B cell (primary cell): ENCODE measurements around the gene ADK. TPM values are rescaled to one million over a fixed set of nuclear protein-coding genes. Genes with fewer than 3 reads are reported as not detected.

Experiments used
- ATAC-seq: fragments of 200-7000 bp; cut with Tn5 transposase; one replicate; pipeline ENCODE4 v1.10.0; 2021; ENCODE audit warnings: low read depth, mild to moderate bottlenecking, moderate number of reproducible peaks, moderate library complexity
- CTCF ChIA-PET: fragments of 350-600 bp; sonication (Branson Sonifier 250); formaldehyde crosslinking; loops from one replicate; lab custom pipeline; 2021; ENCODE audit warnings: antibody characterized with exemption, inconsistent platforms; lab: Charles Lee
- POLR2A ChIA-PET: fragments of 350-600 bp; sonication (Branson Sonifier 250); formaldehyde crosslinking; loops from one replicate; lab custom pipeline; 2021; ENCODE audit warnings: antibody characterized with exemption; lab: Charles Lee
- DNase-seq: peaks from one replicate; pipeline ENCODE4 v3.0.0; 2013
- H2AFZ ChIP-seq: 2 replicates; pipeline ENCODE4 v1.6.1; 2012; ENCODE audit warnings: mild to moderate bottlenecking, low read depth, low read length; ENCODE audit not compliant: insufficient read depth, poor library complexity, severe bottlenecking
- H3K27ac ChIP-seq, 2 donors: 1 replicate in 1 of 2; 2 replicates in 1 of 2; pipeline ENCODE4 v1.5.1; 2012 to 2013; ENCODE audit warnings: low read length in 2 of 2, mild to moderate bottlenecking in 2 of 2, moderate library complexity in 1 of 2
- H3K27me3 ChIP-seq, 4 experiments: fragments of 200-600 bp in 1 of 4; sonication (generic) in 1 of 4; replicated peaks in 1 of 4; 1 replicate in 2 of 4; 2 replicates in 2 of 4; pipeline versions ENCODE4 v1.6.1 to v1.7.0; 2013 to 2016; ENCODE audit warnings: low read length in 3 of 4, mild to moderate bottlenecking in 2 of 4, mixed read lengths in 1 of 4, moderate library complexity in 1 of 4; ENCODE audit not compliant: insufficient read depth in 4 of 4, control insufficient read depth in 3 of 4; ENCODE audit errors: control extremely low read depth in 1 of 4
- H3K36me3 ChIP-seq, 2 experiments: replicated peaks in 1 of 2; 1 replicate in 1 of 2; 2 replicates in 1 of 2; pipeline versions ENCODE4 v1.6.1 to v1.7.1; 2013; ENCODE audit warnings: low read length in 1 of 2; ENCODE audit not compliant: insufficient read depth in 2 of 2, control insufficient read depth in 1 of 2; ENCODE audit errors: control extremely low read depth in 1 of 2, extremely low read depth in 1 of 2
- H3K4me1 ChIP-seq, 2 donors: fragments of 200-600 bp in 1 of 2; sonication (generic) in 1 of 2; 1 replicate in 1 of 2; 2 replicates in 1 of 2; pipeline versions ENCODE4 v1.5.1 to v1.6.1; 2013 to 2017; ENCODE audit warnings: low read length in 2 of 2; ENCODE audit not compliant: control insufficient read depth in 2 of 2, insufficient read depth in 2 of 2
- H3K4me2 ChIP-seq: replicated peaks from 2 replicates; pipeline ENCODE3; 2012; ENCODE audit warnings: mild to moderate bottlenecking, low read depth, low read length; ENCODE audit not compliant: poor library complexity, severe bottlenecking
- H3K4me3 ChIP-seq, 5 experiments: fragments of 200-600 bp in 1 of 5; sonication (generic) in 1 of 5; 1 replicate in 3 of 5; 2 replicates in 2 of 5; pipeline versions ENCODE4 v1.5.1 to v1.7.0; 2011 to 2016; ENCODE audit warnings: low read length in 4 of 5, mild to moderate bottlenecking in 4 of 5, low read depth in 2 of 5, control low read depth in 1 of 5, moderate library complexity in 1 of 5; ENCODE audit not compliant: insufficient read depth in 1 of 5; ENCODE audit errors: control extremely low read depth in 1 of 5, extremely low read depth in 1 of 5
- H3K79me2 ChIP-seq: fragments of 200-600 bp; sonication (generic); one replicate; pipeline ENCODE4 v1.6.0; 2016; ENCODE audit warnings: low read length; ENCODE audit not compliant: control insufficient read depth, insufficient read depth
- H3K9ac ChIP-seq: fragments of 200-600 bp; sonication (generic); 2 replicates; pipeline ENCODE4 v1.6.1; 2017; ENCODE audit warnings: mild to moderate bottlenecking, low read length, moderate library complexity
- H3K9me3 ChIP-seq, 3 donors: one replicate each; pipeline versions ENCODE4 v1.6.1 to v1.7.1; 2013; ENCODE audit warnings: low read length in 2 of 3; ENCODE audit not compliant: control insufficient read depth in 2 of 3, insufficient read depth in 1 of 3; ENCODE audit errors: control extremely low read depth in 1 of 3
- H4K20me1 ChIP-seq: 2 replicates; pipeline ENCODE4 v1.6.0; 2012; ENCODE audit warnings: mild to moderate bottlenecking, low read length; ENCODE audit not compliant: insufficient read depth, control insufficient read depth, poor library complexity, severe bottlenecking
- H3K27ac Mint-ChIP-seq: one replicate; pipeline ENCODE4 v1.8.0; 2021; ENCODE audit warnings: mixed read lengths
- H3K27me3 Mint-ChIP-seq: one replicate; pipeline ENCODE4 v1.8.0; 2021; ENCODE audit warnings: mixed read lengths
- H3K4me1 Mint-ChIP-seq: one replicate; pipeline ENCODE4 v1.8.0; 2021; ENCODE audit warnings: mixed read lengths
- H3K4me3 Mint-ChIP-seq: one replicate; pipeline ENCODE4 v1.8.0; 2021; ENCODE audit warnings: mixed read lengths
- H3K9me3 Mint-ChIP-seq: one replicate; pipeline ENCODE4 v1.8.0; 2022; ENCODE audit warnings: mixed read lengths; ENCODE audit not compliant: insufficient read depth
- CTCF ChIP-seq: fragments of 200-600 bp; IDR thresholded peaks from one replicate; pipeline ENCODE4 v1.8.0; 2022; ENCODE audit warnings: antibody characterized with exemption, mild to moderate bottlenecking
- EZH2 ChIP-seq: IDR thresholded peaks from 2 replicates; pipeline ENCODE4 v1.6.1; 2012; ENCODE audit warnings: borderline replicate concordance, low read depth, mild to moderate bottlenecking, moderate library complexity, low read length; ENCODE audit not compliant: insufficient read depth, poor library complexity, severe bottlenecking
- WGBS: methylation state at CpG from one replicate; pipeline ENCODE4 v1.1.5; 2013; ENCODE audit warnings: missing lambda C conversion rate; ENCODE audit not compliant: insufficient coverage; 5-methylcytosine and 5-hydroxymethylcytosine counted together
- intact Hi-C: fragments of 100-400 bp; cut with micrococcal nuclease; formaldehyde crosslinking; loops from one replicate; pipeline ENCODE4 v1.10.0; 2022
- polyA plus RNA-seq: library from polyadenylated mRNA; depleted of rRNA; stranded (reverse); fragments of >200 nt; gene quantifications from 2 replicates; pipeline ENCODE4 v1.2.3, GENCODE V29; 2012
- total RNA-seq, 2 donors: library from RNA; stranded (reverse); fragments of 120-200 nt in 1 of 2; gene quantifications; 1 replicate in 1 of 2; 2 replicates in 1 of 2; pipeline versions ENCODE4 v1.2.3 to v1.2.4, GENCODE V29; 2013 to 2022

The ADK gene
- total and polyA plus RNA-seq, 2 donors (not counting 1 experiment from before 2014, with no cell fraction given): 37.2 to 52.6 TPM

DNA sequence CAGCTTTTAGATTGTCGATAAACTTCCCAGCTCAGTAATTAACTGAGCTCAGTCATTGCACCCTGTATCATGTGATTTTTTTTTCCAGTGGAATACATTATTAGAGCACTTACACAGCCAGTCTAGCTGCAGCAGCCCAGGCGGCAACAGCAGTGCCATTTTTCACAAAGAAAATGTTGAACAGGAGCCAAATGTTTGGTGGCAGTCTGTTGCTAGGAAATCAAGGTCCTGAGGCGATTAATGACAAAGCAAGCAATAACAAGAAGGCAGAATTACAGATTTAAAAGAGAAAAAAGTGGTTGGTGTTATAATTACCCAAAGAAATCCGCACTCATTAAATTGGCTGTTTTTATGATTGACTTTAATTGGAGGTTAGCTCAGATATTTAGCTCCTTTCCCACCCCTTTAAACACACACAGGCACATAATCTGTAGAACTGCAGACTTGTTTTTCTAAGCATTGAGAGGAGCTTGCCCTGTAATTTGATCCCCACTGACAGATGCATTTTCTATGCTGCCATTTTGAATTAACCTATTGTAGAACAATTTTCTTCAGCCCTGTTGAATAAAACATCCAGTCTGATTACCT lies 267.4 kb downstream of the ADK start:
- Histone ChIP-seq H3K79me2 (no peaks in the 10 kb centered on the region), H3K4me1 (peaks cover 7 to 16% of the 10 kb centered on the region in 2 donors), H3K36me3 (peaks cover 0 to 2% of the 10 kb centered on the region in 2 experiments), H2AFZ (no peak overlapping the region), H3K4me2 (no peak overlapping the region), H4K20me1 (peaks cover 11% of the 10 kb centered on the region), H3K27ac (no peak overlapping the region), H3K4me3 (no peak overlapping the region), H3K9ac (no peak overlapping the region), H3K27me3 (no peaks in the 10 kb centered on the region), H3K9me3 (peaks cover 0 to 3% (median 0%) of the 10 kb centered on the region in 3 donors)
- ChIA-PET POLR2A (interaction anchor here (0.6 kb wide), 1 partner anchor 407 kb away, joined by 4 read pairs; no protein-coding TSS in a partner anchor), CTCF (interaction anchor here (0.5 to 2.3 kb wide), 6 partner anchors 8 to 682 kb away, joined by 3 to 10 read pairs (median 5); a partner anchor contains a TSS)
- no peak for DNase-seq
- intact Hi-C loops: no loop called here
- Mint-ChIP-seq H3K9me3 (no peaks in the 10 kb centered on the region), H3K27ac (no peak overlapping the region), H3K27me3 (no peaks in the 10 kb centered on the region), H3K4me3 (no peak overlapping the region), H3K4me1 (peaks cover 21% of the 10 kb centered on the region)
- 100% methylated on average over 2 of the region's 4 CpGs for WGBS
- TF ChIP-seq EZH2 (no peak), CTCF (no peak)
- ATAC-seq: no peak

- ATAC-seq (no peak), DNase-seq (no peak)
- H3K9me3 Mint-ChIP-seq: no peaks in the 10 kb centered on the region
- Histone ChIP-seq H3K27me3 (no peaks in the 10 kb centered on the region), H3K79me2 (no peaks in the 10 kb centered on the region), H3K9ac (no peak overlapping the region), H3K36me3 (peaks cover 0 to 2% of the 10 kb centered on the region in 2 experiments), H3K27ac (no peak overlapping the region), H4K20me1 (peaks cover 11% of the 10 kb centered on the region), H3K4me3 (no peak overlapping the region), H3K4me2 (peak overlapping the region; percentile 9), H3K9me3 (peaks cover 0 to 11% (median 0%) of the 10 kb centered on the region in 3 donors), H2AFZ (no peak overlapping the region), H3K4me1 (peaks cover 7 to 16% of the 10 kb centered on the region in 2 donors)
- H3K4me1 Mint-ChIP-seq: peaks cover 21% of the 10 kb centered on the region
- TF ChIP-seq EZH2 (no peak), CTCF (no peak)
- intact Hi-C loops: no loop called here
- no peaks in the 10 kb centered on the region for H3K27me3 Mint-ChIP-seq
- WGBS: no CpG with 5 or more reads among the region's 1 CpG
- CTCF ChIA-PET: interaction anchor here (1.0 to 3.6 kb wide), 9 partner anchors 9 to 816 kb away, joined by 3 to 28 read pairs (median 4); partner anchors contain the start of genes COMTD1 and SAMD8
- POLR2A ChIA-PET: no interaction called here
- no peak overlapping the region for H3K4me3 Mint-ChIP-seq
- H3K27ac Mint-ChIP-seq: no peak overlapping the region
These were observed 268.5 kb downstream of the ADK start for GRCh38 chr10:74419491-74419951.
